SK-N-SH treated with all-trans-retinoic acid at 6 μM for 48 hours (cell line): ENCODE data around the gene TLX2.

Experiments
- ZFP3 ChIP-seq: fragments of 250-450 bp; sonication (Bioruptor Pico); IDR thresholded peaks from 2 replicates; pipeline ENCODE4 v1.5.0; 2020; ENCODE audit warnings: mild to moderate bottlenecking, moderate library complexity
- TF ChIP-seq, protein P1 (sequence below): fragments of 250-450 bp; sonication (Bioruptor Pico); IDR thresholded peaks from 2 replicates; pipeline ENCODE4 v1.5.1; 2020; ENCODE audit warnings: low read depth, mild to moderate bottlenecking, moderate library complexity

- TF ChIP-seq, protein P1, sequence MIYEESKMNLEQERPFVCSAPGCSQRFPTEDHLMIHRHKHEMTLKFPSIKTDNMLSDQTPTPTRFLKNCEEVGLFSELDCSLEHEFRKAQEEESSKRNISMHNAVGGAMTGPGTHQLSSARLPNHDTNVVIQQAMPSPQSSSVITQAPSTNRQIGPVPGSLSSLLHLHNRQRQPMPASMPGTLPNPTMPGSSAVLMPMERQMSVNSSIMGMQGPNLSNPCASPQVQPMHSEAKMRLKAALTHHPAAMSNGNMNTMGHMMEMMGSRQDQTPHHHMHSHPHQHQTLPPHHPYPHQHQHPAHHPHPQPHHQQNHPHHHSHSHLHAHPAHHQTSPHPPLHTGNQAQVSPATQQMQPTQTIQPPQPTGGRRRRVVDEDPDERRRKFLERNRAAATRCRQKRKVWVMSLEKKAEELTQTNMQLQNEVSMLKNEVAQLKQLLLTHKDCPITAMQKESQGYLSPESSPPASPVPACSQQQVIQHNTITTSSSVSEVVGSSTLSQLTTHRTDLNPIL (CRISPR knock-in tag): no peak
- TF ChIP-seq ZFP3 (CRISPR knock-in tag): no peak
Observed at GRCh38 chr2:74542978-74543377, 28.7 kb downstream of the TLX2 start.
